ENCODE data around the gene KLK12. TPM values are rescaled to one million over a fixed set of nuclear protein-coding genes. Genes with fewer than 3 reads are reported as not detected.

The KLK12 gene
- total RNA-seq, 2 experiments from 2014 or later: not detected

DNA sequence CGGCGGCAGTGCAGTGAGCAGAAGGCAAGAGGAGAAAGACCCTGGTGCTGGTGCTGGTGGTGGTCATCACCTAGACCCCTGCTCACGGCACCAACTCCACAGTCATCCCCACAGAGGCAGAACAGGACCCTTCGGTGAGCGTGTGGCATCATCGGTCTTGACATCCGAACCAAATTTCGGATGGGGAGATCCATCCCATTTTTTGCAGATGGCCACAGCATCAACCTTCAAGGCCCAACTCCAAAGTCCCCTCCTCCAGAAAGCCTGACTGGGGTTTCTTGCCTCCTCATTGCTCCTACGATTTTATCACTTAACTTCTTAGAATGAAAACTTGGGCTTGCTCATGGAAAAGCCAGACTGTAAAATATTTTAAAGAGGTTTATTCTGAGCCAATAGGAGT, 8.7 kb upstream of the KLK12 start:
- Mint-ChIP-seq H3K9me3 (ENCODE audit: low read depth) (no peaks in the 10 kb centered on the region), H3K27ac (no peak overlapping the region), H3K36me3 (ENCODE audit: low read depth) (no peaks in the 10 kb centered on the region), H3K4me1 (no peaks in the 10 kb centered on the region), H3K27me3 (peaks cover 10% of the 10 kb centered on the region), H3K4me3 (no peak overlapping the region)
- intact Hi-C loops (cut with DNase I, micrococcal nuclease): no loop called here
- no peak for ATAC-seq
- POLR2A ChIA-PET: no interaction called here
- no peak for DNase-seq
- CTCF ChIA-PET: no interaction called here

DNA sequence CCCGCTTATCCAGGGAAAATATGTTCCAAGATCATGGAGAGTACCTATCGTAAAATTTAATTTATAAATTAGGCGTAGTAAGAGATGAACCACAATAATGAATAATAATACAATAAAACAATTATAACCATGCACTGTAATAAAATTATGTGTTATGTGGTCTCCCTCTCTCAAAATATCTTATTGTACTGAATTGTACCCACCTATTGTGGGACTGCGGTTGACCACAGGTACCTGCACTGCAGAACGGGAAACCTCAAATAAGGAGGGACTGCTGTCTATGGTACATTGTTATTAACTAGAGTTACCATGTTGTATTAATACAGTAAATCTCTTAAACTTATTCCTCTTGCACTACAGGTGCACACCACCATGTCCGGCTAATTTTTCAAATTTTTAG, 5.3 kb upstream of the KLK12 start:
- Mint-ChIP-seq H3K4me1 (no peaks in the 10 kb centered on the region), H3K27ac (no peak overlapping the region), H3K4me3 (no peak overlapping the region), H3K27me3 (no peaks in the 10 kb centered on the region), H3K9me3 (ENCODE audit: low read depth) (no peaks in the 10 kb centered on the region), H3K36me3 (ENCODE audit: low read depth) (no peaks in the 10 kb centered on the region)
- DNase-seq (no peak), ATAC-seq (no peak)
- ChIA-PET CTCF (no interaction called here), POLR2A (no interaction called here)
- intact Hi-C loops (cut with DNase I, micrococcal nuclease): no loop called here

GRCh38 chr19:51036519-51036918, 1.7 kb upstream of the KLK12 start:
- Mint-ChIP-seq H3K27ac (no peak overlapping the region), H3K9me3 (ENCODE audit: low read depth) (no peaks in the 10 kb centered on the region), H3K36me3 (ENCODE audit: low read depth) (no peaks in the 10 kb centered on the region), H3K4me1 (no peaks in the 10 kb centered on the region), H3K4me3 (no peak overlapping the region), H3K27me3 (peaks cover 3% of the 10 kb centered on the region)
- DNase-seq (no peak), ATAC-seq (no peak)
- intact Hi-C loops (cut with DNase I, micrococcal nuclease): no loop called here
- POLR2A ChIA-PET: no interaction called here
- CTCF ChIA-PET: no interaction called here

DNA sequence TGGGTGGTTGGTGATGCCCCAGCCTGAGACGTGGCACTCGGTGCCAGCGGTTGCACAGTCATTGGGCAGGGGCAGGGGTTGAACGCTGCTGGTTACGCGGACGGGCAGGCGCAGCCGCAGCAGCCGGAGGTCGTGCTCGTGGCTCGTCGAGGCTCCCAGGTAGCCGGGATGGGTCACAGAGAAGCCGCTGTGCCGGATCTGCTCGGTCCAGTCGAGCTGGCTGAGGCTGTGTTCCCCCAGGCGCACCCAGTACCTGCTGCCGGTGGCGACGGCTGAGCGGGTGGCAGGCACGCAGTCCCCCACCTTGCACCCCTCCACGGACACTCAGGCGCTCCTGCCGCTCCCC, 2.9 kb downstream of the KLK12 start:
- Mint-ChIP-seq H3K4me1 (no peaks in the 10 kb centered on the region), H3K27ac (no peak overlapping the region), H3K27me3 (peaks cover 13% of the 10 kb centered on the region), H3K9me3 (ENCODE audit: low read depth) (no peaks in the 10 kb centered on the region), H3K4me3 (no peak overlapping the region), H3K36me3 (ENCODE audit: low read depth) (no peaks in the 10 kb centered on the region)
- ChIA-PET POLR2A (no interaction called here), CTCF (no interaction called here)
- no peak for ATAC-seq
- DNase-seq: no peak
- intact Hi-C loops (cut with DNase I, micrococcal nuclease): no loop called here

GRCh38 chr19:51031220-51031879, 3.5 kb downstream of the KLK12 start:
- POLR2A ChIA-PET: no interaction called here
- no peak for ATAC-seq
- DNase-seq: no peak
- CTCF ChIA-PET: no interaction called here
- H3K36me3 Mint-ChIP-seq (ENCODE audit: low read depth): no peaks in the 10 kb centered on the region
- H3K4me1 Mint-ChIP-seq: no peaks in the 10 kb centered on the region
- H3K4me3 Mint-ChIP-seq: no peak overlapping the region
- peaks cover 16% of the 10 kb centered on the region for H3K27me3 Mint-ChIP-seq
- H3K27ac Mint-ChIP-seq: no peak overlapping the region
- intact Hi-C loops (cut with DNase I, micrococcal nuclease): no loop called here
- H3K9me3 Mint-ChIP-seq (ENCODE audit: low read depth): no peaks in the 10 kb centered on the region

DNA sequence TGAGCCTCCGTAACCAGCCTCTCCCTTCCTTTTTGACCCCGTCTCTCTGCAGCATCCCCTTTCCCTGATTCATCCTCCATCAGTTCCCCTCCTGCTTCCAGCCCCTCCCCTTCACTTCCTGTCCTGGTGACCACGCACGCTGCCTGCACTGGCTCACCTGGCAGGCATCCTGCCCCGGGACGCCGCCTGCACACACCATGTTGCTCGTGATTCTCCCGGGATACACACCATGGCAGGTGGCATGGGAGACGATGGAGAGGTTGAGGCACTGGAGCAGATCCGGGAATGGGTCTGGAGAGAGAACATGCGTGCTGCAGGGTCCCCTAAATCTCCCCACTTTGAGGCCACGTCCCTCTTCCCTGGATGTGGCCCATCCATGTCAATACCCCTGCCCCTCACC, 4.2 kb downstream of the KLK12 start:
- ChIA-PET CTCF (no interaction called here), POLR2A (no interaction called here)
- Mint-ChIP-seq H3K9me3 (ENCODE audit: low read depth) (no peaks in the 10 kb centered on the region), H3K36me3 (ENCODE audit: low read depth) (no peaks in the 10 kb centered on the region), H3K4me1 (no peaks in the 10 kb centered on the region), H3K4me3 (no peak overlapping the region), H3K27ac (no peak overlapping the region), H3K27me3 (peaks cover 16% of the 10 kb centered on the region)
- DNase-seq (no peak), ATAC-seq (no peak)
- intact Hi-C loops (cut with DNase I, micrococcal nuclease): no loop called here

DNA sequence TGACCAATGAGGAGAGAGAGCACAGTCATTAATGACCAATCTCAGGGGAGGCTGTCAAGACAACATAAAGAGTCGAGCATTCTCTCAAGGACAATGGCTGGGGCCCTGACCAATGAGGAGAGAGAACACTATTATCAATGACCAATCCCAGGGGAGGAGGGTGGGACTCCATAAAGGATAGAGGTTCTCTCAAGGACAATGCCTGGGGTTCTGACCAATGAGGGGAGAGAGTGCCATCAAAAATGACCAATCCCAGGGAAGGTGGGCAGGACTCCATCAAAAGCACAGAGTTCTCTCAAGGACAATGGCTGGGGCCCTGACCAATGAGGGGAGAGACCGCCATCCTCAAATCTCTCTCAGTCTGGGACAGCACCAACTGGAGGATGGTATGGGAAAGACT, 5.1 kb downstream of the KLK12 start:
- POLR2A ChIA-PET: no interaction called here
- intact Hi-C loops (cut with DNase I, micrococcal nuclease): no loop called here
- H3K9me3 Mint-ChIP-seq (ENCODE audit: low read depth): no peaks in the 10 kb centered on the region
- peaks cover 22% of the 10 kb centered on the region for H3K27me3 Mint-ChIP-seq
- no peak overlapping the region for H3K4me3 Mint-ChIP-seq
- CTCF ChIA-PET: no interaction called here
- no peak for DNase-seq
- no peaks in the 10 kb centered on the region for H3K36me3 Mint-ChIP-seq (ENCODE audit: low read depth)
- no peak overlapping the region for H3K27ac Mint-ChIP-seq
- ATAC-seq: peak; percentile 36
- no peaks in the 10 kb centered on the region for H3K4me1 Mint-ChIP-seq

- DNase-seq (no peak), ATAC-seq (no peak)
- Mint-ChIP-seq H3K9me3 (ENCODE audit: low read depth) (no peaks in the 10 kb centered on the region), H3K27ac (no peak overlapping the region), H3K4me3 (no peak overlapping the region), H3K27me3 (peaks cover 25% of the 10 kb centered on the region), H3K4me1 (no peaks in the 10 kb centered on the region), H3K36me3 (ENCODE audit: low read depth) (no peaks in the 10 kb centered on the region)
- intact Hi-C loops (cut with DNase I, micrococcal nuclease): no loop called here
- POLR2A ChIA-PET: no interaction called here
- CTCF ChIA-PET: interaction anchor here (0.6 to 1.5 kb wide), 2 partner anchors 10 to 40 kb away, joined by 3 read pairs; no protein-coding TSS in a partner anchor
Measured at GRCh38 chr19:51027873-51028272, 6.9 kb downstream of the KLK12 start.

DNA sequence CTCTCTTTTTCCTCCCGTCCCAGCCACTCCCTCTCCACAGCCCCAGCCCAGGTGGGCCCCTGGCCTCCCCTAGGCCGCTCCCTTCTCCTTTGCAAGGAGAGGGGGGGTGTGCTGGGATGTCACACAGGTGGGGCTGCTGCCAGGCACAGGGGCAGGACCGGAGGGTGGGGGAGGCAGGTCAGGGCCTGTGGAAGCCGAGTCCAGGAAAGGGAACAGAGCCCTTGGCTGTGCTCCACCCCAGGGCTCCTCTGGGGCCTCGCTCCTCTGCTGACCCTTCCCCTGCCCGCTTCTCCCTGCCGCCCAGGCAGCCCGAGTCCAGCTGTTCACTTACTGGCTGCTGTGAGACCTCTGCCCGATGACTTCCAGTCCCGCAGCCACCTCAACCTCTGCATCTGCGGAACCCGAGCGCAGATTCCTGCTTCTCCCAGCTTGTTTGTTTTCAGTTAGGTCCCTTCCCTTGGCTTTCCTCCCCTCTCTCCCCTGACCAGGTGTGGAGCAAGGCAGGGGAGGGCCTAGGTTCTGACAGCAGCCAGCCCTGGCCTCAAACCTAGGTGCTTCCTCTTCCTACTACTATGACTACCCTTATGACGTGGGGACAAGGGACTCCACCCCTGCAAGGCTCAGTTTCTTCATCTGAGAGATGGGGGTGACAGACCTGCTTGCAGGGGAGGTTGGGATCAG, 7.5 kb downstream of the KLK12 start:
- intact Hi-C loops (cut with DNase I, micrococcal nuclease): no loop called here
- ChIA-PET CTCF (interaction anchor here (0.6 to 1.5 kb wide), 2 partner anchors 10 to 39 kb away, joined by 3 read pairs; no protein-coding TSS in a partner anchor), POLR2A (no interaction called here)
- DNase-seq (no peak), ATAC-seq (no peak)
- Mint-ChIP-seq H3K4me3 (no peak overlapping the region), H3K4me1 (no peaks in the 10 kb centered on the region), H3K36me3 (ENCODE audit: low read depth) (no peaks in the 10 kb centered on the region), H3K27ac (no peak overlapping the region), H3K27me3 (peaks cover 29% of the 10 kb centered on the region), H3K9me3 (ENCODE audit: low read depth) (no peaks in the 10 kb centered on the region)

- POLR2A ChIA-PET: no interaction called here
- Mint-ChIP-seq H3K36me3 (ENCODE audit: low read depth) (no peaks in the 10 kb centered on the region), H3K4me3 (no peak within 1 kb of the TSS), H3K4me1 (no peaks in the 10 kb centered on the region), H3K27me3 (peaks cover 29% of the 10 kb centered on the region), H3K27ac (no peak within 1 kb of the TSS), H3K9me3 (ENCODE audit: low read depth) (no peaks in the 10 kb centered on the region)
- DNase-seq: no peak
- CTCF ChIA-PET: no interaction called here
- no peak for ATAC-seq
- intact Hi-C loops (cut with DNase I, micrococcal nuclease): no loop called here
Measured at GRCh38 chr19:51026554-51026831, 8.3 kb downstream of the KLK12 start, which contains the start of gene KLK11. Gene KLK11 (minus strand): TSS chr19:51026616. CDS start chr19:51025631, 985 bp downstream.

DNA sequence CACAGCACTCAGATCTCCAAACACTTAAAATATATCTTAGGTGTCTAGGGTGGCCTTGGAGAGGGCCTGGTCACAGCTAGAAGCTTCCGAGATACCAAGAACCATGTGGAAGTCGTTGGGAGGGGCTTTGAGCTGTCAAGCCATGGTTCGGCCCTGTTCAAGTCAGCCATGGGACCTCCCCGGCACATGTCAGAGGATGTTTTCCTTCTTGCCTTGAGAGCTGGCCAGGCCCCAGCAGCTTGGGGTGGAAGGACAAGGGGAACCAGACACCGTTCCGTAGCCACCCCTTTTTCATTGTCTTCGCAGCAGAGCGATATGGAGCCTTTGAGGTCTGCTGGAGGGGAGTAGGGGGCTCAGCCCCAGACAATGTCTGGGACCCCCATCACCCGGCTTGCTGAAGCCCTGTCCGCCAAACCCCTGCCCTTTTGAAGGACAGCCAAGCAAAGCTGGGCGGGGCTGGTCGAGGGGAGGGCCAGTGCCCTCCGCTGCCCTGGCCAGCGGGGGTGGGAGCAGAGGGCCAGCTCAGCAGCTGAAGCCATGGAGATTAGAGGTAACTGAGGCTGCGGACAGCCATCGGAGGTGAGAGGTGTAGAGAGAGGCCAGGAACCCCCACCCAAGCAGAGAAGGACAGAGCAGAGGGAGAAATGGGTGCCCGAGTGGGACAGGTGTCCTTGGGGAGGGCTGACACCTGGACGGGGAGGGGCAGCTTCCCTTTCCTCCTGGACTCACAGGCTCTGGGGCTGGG, 8.8 kb downstream of the KLK12 start:
- Mint-ChIP-seq H3K27ac (no peak overlapping the region), H3K36me3 (ENCODE audit: low read depth) (no peaks in the 10 kb centered on the region), H3K4me3 (no peak overlapping the region), H3K27me3 (peaks cover 24% of the 10 kb centered on the region), H3K4me1 (no peaks in the 10 kb centered on the region), H3K9me3 (ENCODE audit: low read depth) (no peaks in the 10 kb centered on the region)
- intact Hi-C loops (cut with DNase I, micrococcal nuclease): no loop called here
- ATAC-seq: no peak
- CTCF ChIA-PET: interaction anchor here (0.5 kb wide), 1 partner anchor 1269 kb away, joined by 3 read pairs; no protein-coding TSS in a partner anchor
- POLR2A ChIA-PET: no interaction called here
- no peak for DNase-seq

DNA sequence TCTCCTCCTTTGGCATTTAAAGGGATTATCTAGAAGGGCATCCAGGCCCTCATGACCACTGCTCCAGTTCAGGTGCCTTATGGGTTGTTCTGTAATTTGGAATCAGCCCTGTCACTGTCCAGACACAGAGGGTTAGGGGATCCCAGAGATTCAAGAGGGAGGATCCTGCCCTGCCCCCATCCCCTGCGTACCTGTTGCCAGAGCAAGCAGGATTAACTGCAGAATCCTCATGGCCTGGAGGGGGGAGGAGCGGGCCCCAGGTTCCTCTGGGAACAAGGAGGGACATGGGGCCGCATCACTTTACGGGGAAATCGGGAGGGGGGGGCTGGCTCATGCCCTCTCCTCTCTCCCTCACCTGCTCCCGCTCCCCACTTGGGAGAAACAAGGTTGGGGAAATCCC, 9.4 kb downstream of the KLK12 start:
- intact Hi-C loops (cut with DNase I, micrococcal nuclease): no loop called here
- Mint-ChIP-seq H3K27me3 (peaks cover 22% of the 10 kb centered on the region), H3K9me3 (ENCODE audit: low read depth) (no peaks in the 10 kb centered on the region), H3K4me1 (no peaks in the 10 kb centered on the region), H3K27ac (no peak overlapping the region), H3K4me3 (no peak overlapping the region), H3K36me3 (ENCODE audit: low read depth) (no peaks in the 10 kb centered on the region)
- POLR2A ChIA-PET: no interaction called here
- no peak for ATAC-seq
- CTCF ChIA-PET: interaction anchor here (0.5 kb wide), 1 partner anchor 1269 kb away, joined by 3 read pairs; no protein-coding TSS in a partner anchor
- DNase-seq: no peak
